Adrenal gland (tissue), 5 donors: ENCODE results near the gene ERBB4.

ENCODE experiments used
- POLR2A ChIP-seq, 2 donors: fragments of 450-650 bp; IDR thresholded peaks; one replicate each; pipeline ENCODE4 v1.6.1; 2017; ENCODE audit warnings: antibody characterized with exemption in 2 of 2, mild to moderate bottlenecking in 2 of 2, moderate library complexity in 1 of 2
- TF ChIP-seq, protein P1 (sequence below), 6 experiments: fragments of 450-650 bp in 4 of 6; fragments of 200-600 bp in 2 of 6; sonication (generic) in 1 of 6; IDR thresholded peaks; 1 replicate in 5 of 6; 2 replicates in 1 of 6; pipeline versions ENCODE4 v1.5.1 to v1.8.0; 2016 to 2021; ENCODE audit warnings: antibody characterized with exemption in 6 of 6, mild to moderate bottlenecking in 2 of 6, moderate library complexity in 1 of 6
- donor health status: DM: no; HTN: no; CAD: no.

DNA sequence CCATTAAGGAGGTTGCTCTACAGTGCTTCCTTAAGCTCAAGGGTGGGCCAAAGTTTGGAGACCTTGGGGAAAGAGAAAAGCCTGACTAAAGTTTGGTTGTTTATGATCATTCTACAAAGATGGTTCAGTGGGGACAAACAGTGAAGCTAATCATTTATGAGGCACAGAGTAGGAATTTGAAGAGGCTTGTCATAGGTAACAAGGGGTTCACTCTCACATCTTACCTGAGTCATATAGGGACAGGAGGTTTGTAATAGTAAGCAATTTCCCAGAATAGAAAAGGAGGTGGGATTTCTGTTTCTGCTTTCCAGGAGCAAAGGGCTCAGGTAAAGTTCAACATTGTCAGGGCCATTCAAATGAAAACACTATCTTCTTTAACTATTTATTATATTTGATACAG, 1194.3 kb downstream of the ERBB4 start:
- TF ChIP-seq, protein P1, sequence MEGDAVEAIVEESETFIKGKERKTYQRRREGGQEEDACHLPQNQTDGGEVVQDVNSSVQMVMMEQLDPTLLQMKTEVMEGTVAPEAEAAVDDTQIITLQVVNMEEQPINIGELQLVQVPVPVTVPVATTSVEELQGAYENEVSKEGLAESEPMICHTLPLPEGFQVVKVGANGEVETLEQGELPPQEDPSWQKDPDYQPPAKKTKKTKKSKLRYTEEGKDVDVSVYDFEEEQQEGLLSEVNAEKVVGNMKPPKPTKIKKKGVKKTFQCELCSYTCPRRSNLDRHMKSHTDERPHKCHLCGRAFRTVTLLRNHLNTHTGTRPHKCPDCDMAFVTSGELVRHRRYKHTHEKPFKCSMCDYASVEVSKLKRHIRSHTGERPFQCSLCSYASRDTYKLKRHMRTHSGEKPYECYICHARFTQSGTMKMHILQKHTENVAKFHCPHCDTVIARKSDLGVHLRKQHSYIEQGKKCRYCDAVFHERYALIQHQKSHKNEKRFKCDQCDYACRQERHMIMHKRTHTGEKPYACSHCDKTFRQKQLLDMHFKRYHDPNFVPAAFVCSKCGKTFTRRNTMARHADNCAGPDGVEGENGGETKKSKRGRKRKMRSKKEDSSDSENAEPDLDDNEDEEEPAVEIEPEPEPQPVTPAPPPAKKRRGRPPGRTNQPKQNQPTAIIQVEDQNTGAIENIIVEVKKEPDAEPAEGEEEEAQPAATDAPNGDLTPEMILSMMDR (IDR thresholded peaks at IDR 0.05): no peak
- no peak for TF ChIP-seq POLR2A (IDR thresholded peaks at IDR 0.05)
